GM19023 (cell line): ENCODE data around the gene FAM168B.

Experiments
- ATAC-seq: cut with Tn5 transposase; IDR thresholded peaks from one replicate; pipeline ENCODE4 v1.9.1; 2021; ENCODE audit warnings: mild to moderate bottlenecking, moderate library complexity; ENCODE audit not compliant: unreplicated experiment

FAM168B gene

DNA sequence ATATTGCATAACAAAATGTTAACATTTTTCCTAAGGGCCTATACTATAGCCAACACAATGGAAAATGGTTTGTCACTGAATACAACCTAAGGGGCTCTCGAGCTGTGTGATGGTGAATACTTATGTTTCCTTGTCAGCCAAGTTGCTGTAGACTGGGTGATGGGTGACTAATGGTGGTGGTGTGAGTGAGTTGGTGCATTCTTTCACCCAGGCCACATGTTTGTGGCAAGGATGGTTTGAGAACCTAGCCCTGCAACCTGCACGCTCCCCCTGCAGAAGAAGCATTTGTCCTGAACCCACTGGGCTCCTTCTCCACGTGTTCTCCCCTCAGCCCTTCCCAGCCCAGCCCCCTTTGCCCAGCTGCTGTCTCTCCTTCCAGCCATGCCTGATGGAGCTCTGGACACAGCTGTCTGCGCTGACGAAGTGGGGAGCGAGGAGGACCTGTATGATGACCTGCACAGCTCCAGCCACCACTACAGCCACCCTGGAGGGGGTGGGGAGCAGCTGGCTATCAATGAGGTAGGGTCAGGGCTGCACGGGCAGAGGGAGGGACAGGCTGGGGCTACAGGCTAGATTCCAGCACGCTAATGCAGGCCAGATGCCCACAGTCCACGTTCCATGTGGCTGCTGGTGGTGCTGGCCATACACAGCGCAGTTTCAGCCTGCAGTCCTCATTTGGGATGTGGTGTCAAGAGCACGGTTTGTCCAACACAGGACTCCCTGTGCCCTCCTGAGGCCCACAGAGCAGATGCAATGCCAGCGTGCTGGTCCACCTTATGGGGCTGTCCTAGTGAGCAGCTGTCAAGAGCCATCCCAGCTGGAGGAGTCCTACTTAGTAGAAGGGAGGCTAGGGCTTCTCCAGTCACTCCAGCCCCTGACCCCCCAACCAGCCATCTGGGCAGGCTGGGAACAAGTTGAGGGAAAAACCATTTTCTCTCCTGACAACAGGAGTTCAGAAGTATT, 65.4 kb downstream of the FAM168B start:
- ATAC-seq, result no peak

DNA sequence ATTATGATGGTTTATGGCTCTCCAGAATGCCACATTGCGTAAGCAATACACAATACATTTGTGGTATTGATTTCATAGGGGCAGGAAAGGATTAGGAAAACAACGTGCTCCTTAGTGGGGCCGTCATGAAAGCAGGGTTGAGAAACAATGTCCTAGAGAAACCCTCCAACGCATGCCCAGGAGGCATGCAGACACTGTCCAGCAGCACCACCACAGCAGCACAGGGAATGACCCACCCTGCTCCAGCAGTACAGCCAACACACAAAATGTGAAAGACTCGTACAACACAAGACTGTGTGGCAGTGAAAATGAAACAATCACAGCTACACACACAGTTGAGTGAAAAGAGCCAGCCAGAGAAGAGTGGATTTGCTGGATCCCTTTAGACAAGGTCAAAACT, 66.3 kb downstream of the FAM168B start:
- ATAC-seq, result no peak

- ATAC-seq, result no peak
These were observed 69.5 kb downstream of the FAM168B start for GRCh38 chr2:131023758-131024157.

DNA sequence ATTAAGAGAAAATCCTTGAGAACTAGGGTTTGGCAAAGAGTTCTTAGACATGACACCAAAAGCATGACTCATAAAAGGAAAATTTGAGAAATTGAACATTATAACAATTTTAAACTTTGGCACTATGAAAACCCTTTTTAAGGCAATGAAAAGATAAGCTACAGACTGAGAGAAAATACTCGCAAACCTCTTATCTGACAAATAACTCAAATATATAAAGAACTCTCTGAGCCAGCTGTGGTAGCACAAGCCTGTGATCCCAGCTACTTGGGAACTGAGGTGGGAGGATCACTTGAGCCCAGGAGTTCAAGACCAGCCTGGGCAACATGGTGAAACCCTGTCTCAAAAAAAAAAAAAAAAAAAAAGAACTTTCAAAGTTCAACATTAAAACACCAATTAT, 70.5 kb downstream of the FAM168B start:
- ATAC-seq, result no peak

- ATAC-seq, result no peak
These were observed 76.2 kb downstream of the FAM168B start for GRCh38 chr2:131016826-131017741.

DNA sequence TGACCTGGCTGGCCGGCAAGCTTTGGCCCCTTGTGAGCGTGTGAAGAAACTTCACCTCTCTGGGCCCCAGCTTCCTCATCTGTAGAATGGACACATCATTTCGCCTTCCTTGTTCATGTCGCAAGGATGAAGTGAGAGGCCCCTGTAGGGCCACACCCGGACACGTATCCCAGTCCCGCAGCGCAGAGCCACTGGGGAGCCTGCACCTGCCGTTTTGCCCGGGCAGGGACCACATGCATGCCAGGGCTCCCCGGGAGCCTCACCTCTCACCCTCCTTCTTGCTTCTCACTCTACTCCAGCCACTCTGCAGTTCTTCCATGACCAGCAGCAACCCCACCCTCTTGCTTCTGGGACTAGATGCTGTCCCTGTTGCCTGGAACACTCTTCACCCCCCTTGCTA, 77.5 kb downstream of the FAM168B start:
- ATAC-seq, result no peak

DNA sequence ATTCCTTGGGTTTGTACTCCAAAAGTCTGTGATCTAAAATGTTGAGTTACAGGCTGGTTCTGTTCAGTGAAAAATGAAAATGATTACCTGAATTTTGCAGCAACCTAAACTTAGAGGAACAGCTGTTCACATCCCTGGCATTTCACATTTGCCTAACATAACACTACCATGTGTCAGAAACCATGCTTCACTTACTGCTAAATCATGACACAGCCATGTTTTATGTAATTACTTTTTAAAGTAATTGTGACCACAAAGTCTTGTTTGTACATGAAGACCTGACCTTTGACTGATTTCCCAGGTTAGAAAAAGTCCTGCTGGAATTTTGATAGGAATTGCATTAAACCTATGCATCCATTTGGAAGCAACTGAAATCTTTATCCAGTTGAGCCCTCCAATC, 79.1 kb downstream of the FAM168B start:
- no peak for ATAC-seq

- no peak for ATAC-seq
These were observed 81.8 kb downstream of the FAM168B start for GRCh38 chr2:131011486-131011885.

DNA sequence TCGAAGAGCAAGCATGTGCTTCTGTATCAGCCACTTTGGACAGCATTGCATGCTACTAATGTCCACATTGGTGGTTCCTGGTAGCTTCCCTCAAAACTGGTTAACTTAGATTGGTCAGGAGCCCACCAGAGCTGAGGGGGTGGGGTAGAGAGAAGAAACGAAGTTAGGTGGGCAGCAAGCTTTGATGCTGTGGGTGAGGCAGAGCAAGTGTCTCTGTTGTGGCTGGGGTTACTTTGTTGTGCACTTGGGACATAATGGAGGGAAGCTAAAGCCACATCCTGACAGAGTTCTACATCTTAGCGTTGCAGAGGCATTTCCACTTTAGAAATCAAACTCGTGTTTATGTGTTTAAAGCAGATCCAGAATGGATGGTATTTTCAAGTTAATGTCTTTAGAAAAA, 82.7 kb downstream of the FAM168B start:
- ATAC-seq, result no peak

GRCh38 chr2:131009713-131010475, 83.4 kb downstream of the FAM168B start:
- no peak for ATAC-seq

- no peak for ATAC-seq
These were observed 84.3 kb downstream of the FAM168B start for GRCh38 chr2:131008967-131009366.

- no peak for ATAC-seq
These were observed 86.7 kb downstream of the FAM168B start for GRCh38 chr2:131006561-131006960.

- ATAC-seq, result no peak
These were observed 87.9 kb downstream of the FAM168B start for GRCh38 chr2:131005216-131005935.

DNA sequence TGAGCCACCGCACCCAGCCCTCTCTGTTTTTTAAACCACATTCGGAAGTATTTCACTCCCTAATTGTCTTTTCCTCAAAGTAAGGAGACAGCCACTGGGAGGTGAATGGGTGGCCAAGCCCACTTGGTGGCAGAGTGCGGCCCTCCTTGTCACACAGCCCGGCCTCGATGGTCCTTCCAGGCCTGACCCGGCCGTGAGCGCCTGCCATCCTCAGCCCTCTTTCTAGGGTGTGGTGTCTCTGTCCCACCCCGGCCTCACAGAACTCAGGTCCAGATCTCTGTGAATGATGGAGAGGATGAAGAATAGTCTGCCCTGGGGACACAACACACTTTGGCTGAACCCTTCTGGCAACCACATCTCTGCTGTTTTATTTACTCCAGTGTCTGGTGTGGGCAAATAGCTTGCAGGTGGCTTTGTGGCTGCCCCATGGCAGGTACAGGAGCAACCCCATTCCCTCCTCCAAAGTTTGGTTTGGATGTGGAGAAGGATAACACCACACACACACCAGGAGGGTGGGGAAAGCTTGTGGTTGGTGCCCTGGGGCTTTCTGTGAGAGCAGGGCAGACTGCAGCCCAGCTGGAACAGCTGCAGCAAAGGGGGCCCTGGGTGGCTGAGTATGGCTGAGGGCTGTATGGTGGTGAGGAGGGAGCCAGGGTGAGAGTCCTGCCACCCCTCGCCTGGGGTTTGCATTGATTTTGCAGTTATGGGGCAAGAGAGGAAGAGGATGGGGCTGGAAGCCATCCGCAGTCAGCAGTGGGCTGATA, 88.6 kb downstream of the FAM168B start:
- ATAC-seq, result no peak

GRCh38 chr2:130998561-130998960, 94.7 kb downstream of the FAM168B start:
- ATAC-seq, result no peak
